MM.1S (cell line): Measurements from ENCODE around the gene ARHGEF1.

Experiments used
- DNase-seq: peaks from one replicate; pipeline ENCODE4 v3.0.0-alpha.2; 2015
- H2AFZ ChIP-seq: fragments of 300-600 bp; sonication (generic); 2 replicates; pipeline ENCODE4 v1.6.0; 2016; ENCODE audit warnings: antibody characterized with exemption, low read length
- H3F3A ChIP-seq: fragments of 300-600 bp; sonication (generic); 2 replicates; pipeline ENCODE4 v1.6.1; 2016; ENCODE audit warnings: mild to moderate bottlenecking, antibody characterized with exemption, low read length, moderate library complexity, mixed read lengths; ENCODE audit not compliant: insufficient read depth
- H3K27ac ChIP-seq: fragments of 300-600 bp; sonication (generic); 2 replicates; pipeline ENCODE4 v1.5.1; 2016; ENCODE audit warnings: mild to moderate bottlenecking, low read length
- H3K27me3 ChIP-seq: fragments of 300-600 bp; sonication (generic); replicated peaks from 2 replicates; pipeline ENCODE4 v1.6.0; 2016; ENCODE audit warnings: low read length; ENCODE audit not compliant: insufficient read depth
- H3K36me3 ChIP-seq: fragments of 300-600 bp; sonication (generic); replicated peaks from 2 replicates; pipeline ENCODE4 v1.6.1; 2016; ENCODE audit warnings: mild to moderate bottlenecking, low read length, mixed read lengths; ENCODE audit not compliant: insufficient read depth
- H3K4me1 ChIP-seq: fragments of 300-600 bp; sonication (generic); 2 replicates; pipeline ENCODE4 v1.6.1; 2016; ENCODE audit warnings: low read length, mixed read lengths
- H3K4me2 ChIP-seq: fragments of 300-600 bp; sonication (generic); 2 replicates; pipeline ENCODE4 v1.6.0; 2016; ENCODE audit warnings: low read depth, low read length
- H3K4me3 ChIP-seq: fragments of 300-600 bp; sonication (generic); 2 replicates; pipeline ENCODE4 v1.5.1; 2016; ENCODE audit warnings: low read length, mixed read lengths
- H3K79me2 ChIP-seq: fragments of 300-600 bp; sonication (generic); 2 replicates; pipeline ENCODE4 v1.6.1; 2016; ENCODE audit warnings: mixed run types, low read length, mixed read lengths
- H3K9ac ChIP-seq: fragments of 300-600 bp; sonication (generic); 2 replicates; pipeline ENCODE4 v1.6.1; 2016; ENCODE audit warnings: low read length, mixed read lengths
- H3K9me2 ChIP-seq: fragments of 300-600 bp; sonication (generic); replicated peaks from 2 replicates; pipeline ENCODE4 v1.6.1; 2016; ENCODE audit warnings: mild to moderate bottlenecking, low read length, mixed read lengths; ENCODE audit not compliant: insufficient read depth
- H3K9me3 ChIP-seq: fragments of 300-600 bp; sonication (generic); replicated peaks from 2 replicates; pipeline ENCODE4 v1.6.1; 2016; ENCODE audit warnings: mild to moderate bottlenecking, low read length, mixed read lengths; ENCODE audit not compliant: insufficient read depth
- H4K20me1 ChIP-seq: fragments of 300-600 bp; sonication (generic); 2 replicates; pipeline ENCODE4 v1.6.1; 2016; ENCODE audit warnings: mild to moderate bottlenecking, low read length, moderate library complexity, mixed read lengths; ENCODE audit not compliant: insufficient read depth
- EZH2 ChIP-seq: fragments of 300-600 bp; sonication (generic); optimal IDR thresholded peaks from 2 replicates; pipeline ENCODE3; 2017; ENCODE audit warnings: low read depth, mild to moderate bottlenecking, antibody characterized with exemption, low read length, mixed read lengths
- EZH2phosphoT487 ChIP-seq: fragments of 300-600 bp; sonication (generic); IDR thresholded peaks from 2 replicates; pipeline ENCODE4 v1.6.1; 2018; ENCODE audit warnings: antibody characterized with exemption, low read length
- TF ChIP-seq, protein P1 (sequence below): fragments of 300-600 bp; sonication (generic); IDR thresholded peaks from 2 replicates; pipeline ENCODE4 v1.5.1; 2016; ENCODE audit warnings: antibody characterized with exemption, low read length, mixed read lengths

ARHGEF1 gene

DNA sequence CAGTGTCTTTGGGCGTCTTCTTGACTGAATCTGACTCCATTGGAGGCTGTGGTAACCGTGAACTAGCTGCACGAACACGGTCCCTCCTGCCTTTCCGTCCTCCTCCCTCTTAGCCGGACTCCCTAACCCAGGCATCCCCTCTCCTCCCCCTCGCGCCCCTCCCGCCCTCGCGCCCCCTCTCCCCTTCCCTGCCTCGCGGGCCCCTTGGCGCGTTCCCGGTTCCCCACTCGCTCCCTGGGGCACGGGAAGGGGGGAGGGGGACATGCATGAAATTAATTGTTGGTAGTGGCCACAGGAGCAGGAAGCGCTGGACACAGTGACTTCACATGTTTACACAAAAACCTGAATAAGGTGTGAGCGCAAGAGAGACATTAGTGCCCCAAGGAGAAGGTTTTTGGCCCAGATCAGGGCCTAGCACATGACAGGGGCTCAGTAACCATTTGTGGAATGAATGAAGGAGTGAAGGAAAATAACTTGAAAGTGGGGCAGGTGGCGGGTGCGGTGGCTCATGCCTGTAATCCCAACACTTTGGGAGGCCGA is 37.9 kb upstream of the ARHGEF1 start:
- Histone ChIP-seq H3K4me1 (no peaks in the 10 kb centered on the region), H3K9me2 (no peaks in the 10 kb centered on the region), H4K20me1 (no peaks in the 10 kb centered on the region), H3K9me3 (no peaks in the 10 kb centered on the region), H3K4me3 (no peak overlapping the region), H2AFZ (no peak overlapping the region), H3K4me2 (no peak overlapping the region), H3K9ac (no peak overlapping the region), H3K79me2 (no peaks in the 10 kb centered on the region), H3K36me3 (no peaks in the 10 kb centered on the region), H3F3A (no peaks in the 10 kb centered on the region), H3K27me3 (peaks cover 77% of the 10 kb centered on the region), H3K27ac (no peak overlapping the region)
- no peak for DNase-seq
- no peak for TF ChIP-seq EZH2
- TF ChIP-seq, protein P1, sequence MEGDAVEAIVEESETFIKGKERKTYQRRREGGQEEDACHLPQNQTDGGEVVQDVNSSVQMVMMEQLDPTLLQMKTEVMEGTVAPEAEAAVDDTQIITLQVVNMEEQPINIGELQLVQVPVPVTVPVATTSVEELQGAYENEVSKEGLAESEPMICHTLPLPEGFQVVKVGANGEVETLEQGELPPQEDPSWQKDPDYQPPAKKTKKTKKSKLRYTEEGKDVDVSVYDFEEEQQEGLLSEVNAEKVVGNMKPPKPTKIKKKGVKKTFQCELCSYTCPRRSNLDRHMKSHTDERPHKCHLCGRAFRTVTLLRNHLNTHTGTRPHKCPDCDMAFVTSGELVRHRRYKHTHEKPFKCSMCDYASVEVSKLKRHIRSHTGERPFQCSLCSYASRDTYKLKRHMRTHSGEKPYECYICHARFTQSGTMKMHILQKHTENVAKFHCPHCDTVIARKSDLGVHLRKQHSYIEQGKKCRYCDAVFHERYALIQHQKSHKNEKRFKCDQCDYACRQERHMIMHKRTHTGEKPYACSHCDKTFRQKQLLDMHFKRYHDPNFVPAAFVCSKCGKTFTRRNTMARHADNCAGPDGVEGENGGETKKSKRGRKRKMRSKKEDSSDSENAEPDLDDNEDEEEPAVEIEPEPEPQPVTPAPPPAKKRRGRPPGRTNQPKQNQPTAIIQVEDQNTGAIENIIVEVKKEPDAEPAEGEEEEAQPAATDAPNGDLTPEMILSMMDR: no peak

DNA sequence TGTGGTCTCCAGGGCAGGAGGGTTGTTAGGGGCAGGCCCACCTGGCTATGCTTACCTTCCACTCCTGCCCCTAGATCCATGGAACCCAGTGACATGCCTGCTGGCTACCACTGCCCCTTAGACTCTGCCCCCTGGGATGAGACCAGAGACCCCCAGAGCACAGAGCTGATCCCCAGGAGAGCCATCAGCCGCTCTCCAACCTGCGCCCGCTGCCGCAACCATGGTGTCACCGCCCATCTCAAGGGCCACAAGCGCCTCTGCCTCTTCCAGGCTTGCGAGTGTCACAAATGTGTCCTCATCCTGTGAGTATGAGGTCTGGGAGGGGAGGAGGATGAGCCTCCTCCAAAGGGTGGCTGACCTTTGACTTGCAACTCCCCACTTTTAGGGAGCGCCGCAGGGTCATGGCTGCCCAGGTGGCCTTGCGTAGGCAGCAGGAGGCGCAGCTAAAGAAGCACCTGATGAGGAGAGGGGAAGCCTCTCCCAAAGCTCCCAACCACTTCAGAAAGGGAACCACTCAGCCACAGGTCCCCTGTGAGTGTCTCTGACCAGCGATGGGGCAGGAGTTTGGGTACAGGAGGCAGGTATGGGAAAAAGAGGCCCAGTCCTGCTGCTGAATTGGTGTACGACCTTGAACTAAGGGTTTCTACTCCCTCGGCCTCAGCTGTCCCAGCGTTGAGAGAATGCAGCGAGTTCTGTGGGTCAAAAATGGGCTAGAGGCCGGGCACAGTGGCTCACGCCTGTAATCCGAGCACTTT is 35.5 kb upstream of the ARHGEF1 start:
- Histone ChIP-seq H3K4me2 (no peak overlapping the region), H3K9me3 (no peaks in the 10 kb centered on the region), H2AFZ (no peak overlapping the region), H3F3A (no peaks in the 10 kb centered on the region), H3K79me2 (no peaks in the 10 kb centered on the region), H4K20me1 (no peaks in the 10 kb centered on the region), H3K9me2 (no peaks in the 10 kb centered on the region), H3K36me3 (no peaks in the 10 kb centered on the region), H3K4me1 (no peaks in the 10 kb centered on the region), H3K27ac (no peak overlapping the region), H3K4me3 (no peak overlapping the region), H3K27me3 (peaks cover 76% of the 10 kb centered on the region), H3K9ac (no peak overlapping the region)
- DNase-seq: no peak
- TF ChIP-seq, protein P1: no peak
- TF ChIP-seq EZH2 (no peak), EZH2phosphoT487 (no peak)

DNA sequence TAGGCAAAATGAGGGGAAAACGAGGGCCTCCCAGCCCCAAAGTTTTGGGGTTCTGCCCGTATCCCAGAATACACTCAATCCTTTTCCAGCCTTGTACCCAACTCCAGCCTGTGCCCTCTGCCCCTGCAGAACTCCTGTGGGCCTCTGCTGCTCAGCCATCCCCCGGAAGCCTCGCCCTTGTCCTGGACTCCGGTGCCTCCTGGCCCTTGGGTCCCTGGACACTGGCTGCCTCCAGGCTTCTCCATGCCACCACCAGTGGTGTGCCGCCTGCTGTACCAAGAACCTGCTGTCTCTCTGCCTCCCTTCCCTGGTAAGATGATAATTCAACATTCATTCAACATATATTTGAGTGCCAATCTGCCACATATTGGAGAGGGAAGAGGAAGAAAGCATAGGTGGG is 34.3 kb upstream of the ARHGEF1 start:
- peaks cover 76% of the 10 kb centered on the region for H3K27me3 ChIP-seq
- H3K9ac ChIP-seq: no peak overlapping the region
- no peaks in the 10 kb centered on the region for H3K4me1 ChIP-seq
- no peaks in the 10 kb centered on the region for H3F3A ChIP-seq
- DNase-seq: no peak
- TF ChIP-seq, protein P1: no peak
- TF ChIP-seq EZH2: no peak
- TF ChIP-seq EZH2phosphoT487: no peak
- H3K36me3 ChIP-seq: no peaks in the 10 kb centered on the region
- no peak overlapping the region for H3K4me2 ChIP-seq
- H3K4me3 ChIP-seq: no peak overlapping the region
- H3K27ac ChIP-seq: no peak overlapping the region
- no peak overlapping the region for H2AFZ ChIP-seq
- H3K9me3 ChIP-seq: no peaks in the 10 kb centered on the region
- no peaks in the 10 kb centered on the region for H4K20me1 ChIP-seq
- no peaks in the 10 kb centered on the region for H3K79me2 ChIP-seq
- H3K9me2 ChIP-seq: no peaks in the 10 kb centered on the region
